EH (cell line): ENCODE data around the gene DHX9.

Experiments used
- DNase-seq: peaks from one replicate; pipeline ENCODE4 v3.0.0-alpha.2; 2015; ENCODE audit warnings: low read depth

DHX9 gene

GRCh38 chr1:182841368-182841988 is 2.3 kb downstream of the DHX9 start:
- DNase-seq: peak; percentile 38

- DNase-seq: peak; percentile 4
Measured at GRCh38 chr1:182842265-182842664, 3.1 kb downstream of the DHX9 start.

GRCh38 chr1:182845379-182845778 is 6.2 kb downstream of the DHX9 start:
- no peak for DNase-seq

GRCh38 chr1:182845894-182846293 is 6.7 kb downstream of the DHX9 start:
- DNase-seq: no peak

- DNase-seq: no peak
Measured at GRCh38 chr1:182847105-182847504, 8.0 kb downstream of the DHX9 start.

- no peak for DNase-seq
Measured at GRCh38 chr1:182848736-182849135, 9.6 kb downstream of the DHX9 start.

- DNase-seq: no peak
Measured at GRCh38 chr1:182850319-182850718, 11.2 kb downstream of the DHX9 start.

- no peak for DNase-seq
Measured at GRCh38 chr1:182851825-182852224, 12.7 kb downstream of the DHX9 start.

GRCh38 chr1:182855911-182856310 is 16.8 kb downstream of the DHX9 start:
- peak; percentile 25 for DNase-seq

- DNase-seq: no peak
Measured at GRCh38 chr1:182857212-182857611, 18.1 kb downstream of the DHX9 start.

GRCh38 chr1:182860658-182861057 is 21.5 kb downstream of the DHX9 start:
- DNase-seq: no peak

GRCh38 chr1:182861994-182862393 is 22.8 kb downstream of the DHX9 start:
- peak; percentile 36 for DNase-seq

GRCh38 chr1:182862827-182863226 is 23.7 kb downstream of the DHX9 start:
- no peak for DNase-seq

- DNase-seq: no peak
Measured at GRCh38 chr1:182863940-182864339, 24.8 kb downstream of the DHX9 start.

GRCh38 chr1:182867861-182868260 is 28.7 kb downstream of the DHX9 start:
- no peak for DNase-seq

- no peak for DNase-seq
Measured at GRCh38 chr1:182869241-182869666, 30.1 kb downstream of the DHX9 start.

GRCh38 chr1:182872881-182873280 is 33.7 kb downstream of the DHX9 start:
- no peak for DNase-seq

- no peak for DNase-seq
Measured at GRCh38 chr1:182875889-182876288, 36.7 kb downstream of the DHX9 start.

- DNase-seq: no peak
Measured at GRCh38 chr1:182877331-182877730, 38.2 kb downstream of the DHX9 start.

GRCh38 chr1:182877842-182878241 is 38.7 kb downstream of the DHX9 start:
- DNase-seq: no peak

GRCh38 chr1:182884872-182885271 is 45.7 kb downstream of the DHX9 start:
- no peak for DNase-seq

GRCh38 chr1:182885591-182885990 is 46.4 kb downstream of the DHX9 start:
- DNase-seq: no peak

- DNase-seq: no peak
Measured at GRCh38 chr1:182886985-182887384, 47.8 kb downstream of the DHX9 start.

- peak; percentile 47 for DNase-seq
Measured at GRCh38 chr1:182888736-182889531, 49.8 kb downstream of the DHX9 start.
